GM12865 (cell line): ENCODE data around the gene FNDC5.

Experiments
- DNase-seq: peaks from one replicate; pipeline ENCODE4 v3.0.0; 2010; ENCODE audit warnings: low read depth
- H3K4me3 ChIP-seq: 2 replicates; pipeline ENCODE4 v1.5.1; 2011; ENCODE audit warnings: mild to moderate bottlenecking, low read depth, low read length, control low read depth
- TF ChIP-seq, protein P1 (sequence below): IDR thresholded peaks from 2 replicates; pipeline ENCODE4 v1.5.1; 2011; ENCODE audit warnings: low read length, control low read depth, low read depth, inconsistent platforms; ENCODE audit not compliant: insufficient read depth; ENCODE audit errors: missing control alignments

The FNDC5 gene

GRCh38 chr1:32887623-32888022 is 16.9 kb upstream of the FNDC5 start:
- H3K4me3 ChIP-seq, result no peak overlapping the region
- TF ChIP-seq, protein P1, sequence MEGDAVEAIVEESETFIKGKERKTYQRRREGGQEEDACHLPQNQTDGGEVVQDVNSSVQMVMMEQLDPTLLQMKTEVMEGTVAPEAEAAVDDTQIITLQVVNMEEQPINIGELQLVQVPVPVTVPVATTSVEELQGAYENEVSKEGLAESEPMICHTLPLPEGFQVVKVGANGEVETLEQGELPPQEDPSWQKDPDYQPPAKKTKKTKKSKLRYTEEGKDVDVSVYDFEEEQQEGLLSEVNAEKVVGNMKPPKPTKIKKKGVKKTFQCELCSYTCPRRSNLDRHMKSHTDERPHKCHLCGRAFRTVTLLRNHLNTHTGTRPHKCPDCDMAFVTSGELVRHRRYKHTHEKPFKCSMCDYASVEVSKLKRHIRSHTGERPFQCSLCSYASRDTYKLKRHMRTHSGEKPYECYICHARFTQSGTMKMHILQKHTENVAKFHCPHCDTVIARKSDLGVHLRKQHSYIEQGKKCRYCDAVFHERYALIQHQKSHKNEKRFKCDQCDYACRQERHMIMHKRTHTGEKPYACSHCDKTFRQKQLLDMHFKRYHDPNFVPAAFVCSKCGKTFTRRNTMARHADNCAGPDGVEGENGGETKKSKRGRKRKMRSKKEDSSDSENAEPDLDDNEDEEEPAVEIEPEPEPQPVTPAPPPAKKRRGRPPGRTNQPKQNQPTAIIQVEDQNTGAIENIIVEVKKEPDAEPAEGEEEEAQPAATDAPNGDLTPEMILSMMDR, result no peak
- DNase-seq, result no peak

- no peak overlapping the region for H3K4me3 ChIP-seq
- no peak for DNase-seq
- TF ChIP-seq, protein P1, result no peak
Measured at GRCh38 chr1:32886828-32887414, 16.2 kb upstream of the FNDC5 start.

GRCh38 chr1:32886004-32886827 is 15.5 kb upstream of the FNDC5 start, which contains the start of gene HPCA:
Gene HPCA (plus strand): TSS chr1:32886491. CDS start chr1:32888899, 2,408 bp downstream.
- TF ChIP-seq, protein P1, result peak; percentile 46
- H3K4me3 ChIP-seq, result no peak within 1 kb of the TSS
- peak; percentile 26 for DNase-seq

DNA sequence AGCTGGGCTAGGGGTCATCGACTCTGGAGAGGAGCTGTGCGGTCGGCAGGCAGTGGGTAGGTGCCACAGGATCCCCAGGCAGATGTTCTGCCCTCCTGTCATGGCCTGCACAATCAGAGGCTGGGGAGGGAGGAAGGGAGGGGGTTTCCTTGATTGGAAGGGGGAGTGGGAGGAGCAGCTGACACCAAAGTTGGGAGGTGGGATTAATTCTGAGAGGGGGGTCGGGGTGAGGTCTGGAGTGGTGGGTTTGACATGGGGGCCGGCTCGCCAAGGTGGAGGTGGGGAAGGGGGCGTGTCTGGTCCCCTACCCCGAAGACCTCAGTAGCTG is 14.9 kb upstream of the FNDC5 start:
- DNase-seq, result no peak
- H3K4me3 ChIP-seq, result no peak overlapping the region
- TF ChIP-seq, protein P1, result no peak

GRCh38 chr1:32884726-32885125 is 14.0 kb upstream of the FNDC5 start:
- DNase-seq, result no peak
- H3K4me3 ChIP-seq, result no peak overlapping the region
- TF ChIP-seq, protein P1, result no peak

GRCh38 chr1:32884032-32884372 is 13.3 kb upstream of the FNDC5 start:
- H3K4me3 ChIP-seq, result no peak overlapping the region
- DNase-seq, result no peak
- TF ChIP-seq, protein P1, result no peak

DNA sequence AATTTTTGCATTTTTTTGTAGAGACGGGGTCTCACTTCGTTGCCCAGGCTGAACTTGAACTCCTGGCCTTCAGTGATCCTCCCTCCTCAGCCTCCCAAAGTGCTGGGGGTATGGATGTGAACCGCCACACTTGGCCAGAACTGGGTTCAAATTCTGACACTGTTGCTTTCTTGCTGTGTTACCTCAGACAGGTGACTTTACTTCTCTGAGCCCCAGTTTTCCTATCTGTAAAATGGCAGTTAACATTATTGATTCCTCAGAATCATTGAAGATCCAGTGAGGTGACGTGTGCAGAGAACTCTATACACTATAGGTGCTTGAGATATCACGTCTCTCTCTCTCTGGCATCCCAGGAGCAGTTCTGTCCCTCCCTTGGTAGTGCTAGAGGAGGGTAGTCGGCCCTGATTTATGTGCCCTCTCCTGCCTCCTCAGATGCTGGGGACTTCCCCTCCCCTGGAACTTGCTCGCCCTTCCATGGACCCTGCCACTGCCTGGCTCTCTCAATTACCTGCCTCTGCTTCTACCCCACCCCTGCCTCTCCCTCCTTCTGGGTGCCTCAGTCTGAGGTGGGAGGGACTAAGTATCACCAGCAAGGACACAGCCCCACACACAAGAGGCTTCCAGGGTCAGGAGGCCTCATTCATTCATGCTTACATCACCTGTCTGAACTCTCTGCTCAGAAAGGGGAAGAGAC is 12.8 kb upstream of the FNDC5 start:
- TF ChIP-seq, protein P1, result no peak
- no peak for DNase-seq
- H3K4me3 ChIP-seq, result no peak overlapping the region
